GM20431 (cell line): Measurements from ENCODE around the gene LPA.
"Not testable (repeated sequence)": the region's sequence is repeated elsewhere in the genome, so short reads cannot be mapped to it uniquely, and the experiment has no call there.

Experiments
- in situ Hi-C: fragments of 300-500 bp; cut with MseI, MboI; formaldehyde crosslinking; loops from one replicate; pipeline ENCODE4 v1.15.0; 2020; ENCODE audit warnings: low sequenced_read_pairs; ENCODE audit not compliant: unreplicated experiment

The LPA gene, protein sequence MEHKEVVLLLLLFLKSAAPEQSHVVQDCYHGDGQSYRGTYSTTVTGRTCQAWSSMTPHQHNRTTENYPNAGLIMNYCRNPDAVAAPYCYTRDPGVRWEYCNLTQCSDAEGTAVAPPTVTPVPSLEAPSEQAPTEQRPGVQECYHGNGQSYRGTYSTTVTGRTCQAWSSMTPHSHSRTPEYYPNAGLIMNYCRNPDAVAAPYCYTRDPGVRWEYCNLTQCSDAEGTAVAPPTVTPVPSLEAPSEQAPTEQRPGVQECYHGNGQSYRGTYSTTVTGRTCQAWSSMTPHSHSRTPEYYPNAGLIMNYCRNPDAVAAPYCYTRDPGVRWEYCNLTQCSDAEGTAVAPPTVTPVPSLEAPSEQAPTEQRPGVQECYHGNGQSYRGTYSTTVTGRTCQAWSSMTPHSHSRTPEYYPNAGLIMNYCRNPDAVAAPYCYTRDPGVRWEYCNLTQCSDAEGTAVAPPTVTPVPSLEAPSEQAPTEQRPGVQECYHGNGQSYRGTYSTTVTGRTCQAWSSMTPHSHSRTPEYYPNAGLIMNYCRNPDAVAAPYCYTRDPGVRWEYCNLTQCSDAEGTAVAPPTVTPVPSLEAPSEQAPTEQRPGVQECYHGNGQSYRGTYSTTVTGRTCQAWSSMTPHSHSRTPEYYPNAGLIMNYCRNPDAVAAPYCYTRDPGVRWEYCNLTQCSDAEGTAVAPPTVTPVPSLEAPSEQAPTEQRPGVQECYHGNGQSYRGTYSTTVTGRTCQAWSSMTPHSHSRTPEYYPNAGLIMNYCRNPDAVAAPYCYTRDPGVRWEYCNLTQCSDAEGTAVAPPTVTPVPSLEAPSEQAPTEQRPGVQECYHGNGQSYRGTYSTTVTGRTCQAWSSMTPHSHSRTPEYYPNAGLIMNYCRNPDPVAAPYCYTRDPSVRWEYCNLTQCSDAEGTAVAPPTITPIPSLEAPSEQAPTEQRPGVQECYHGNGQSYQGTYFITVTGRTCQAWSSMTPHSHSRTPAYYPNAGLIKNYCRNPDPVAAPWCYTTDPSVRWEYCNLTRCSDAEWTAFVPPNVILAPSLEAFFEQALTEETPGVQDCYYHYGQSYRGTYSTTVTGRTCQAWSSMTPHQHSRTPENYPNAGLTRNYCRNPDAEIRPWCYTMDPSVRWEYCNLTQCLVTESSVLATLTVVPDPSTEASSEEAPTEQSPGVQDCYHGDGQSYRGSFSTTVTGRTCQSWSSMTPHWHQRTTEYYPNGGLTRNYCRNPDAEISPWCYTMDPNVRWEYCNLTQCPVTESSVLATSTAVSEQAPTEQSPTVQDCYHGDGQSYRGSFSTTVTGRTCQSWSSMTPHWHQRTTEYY (N-terminal part only)

GRCh38 chr6:160664198-160664597 is at the start of gene LPA:
Gene LPA (minus strand): TSS chr6:160664275. CDS start chr6:160664214, 61 bp downstream.
- in situ Hi-C loops, result not testable (repeated sequence)

DNA sequence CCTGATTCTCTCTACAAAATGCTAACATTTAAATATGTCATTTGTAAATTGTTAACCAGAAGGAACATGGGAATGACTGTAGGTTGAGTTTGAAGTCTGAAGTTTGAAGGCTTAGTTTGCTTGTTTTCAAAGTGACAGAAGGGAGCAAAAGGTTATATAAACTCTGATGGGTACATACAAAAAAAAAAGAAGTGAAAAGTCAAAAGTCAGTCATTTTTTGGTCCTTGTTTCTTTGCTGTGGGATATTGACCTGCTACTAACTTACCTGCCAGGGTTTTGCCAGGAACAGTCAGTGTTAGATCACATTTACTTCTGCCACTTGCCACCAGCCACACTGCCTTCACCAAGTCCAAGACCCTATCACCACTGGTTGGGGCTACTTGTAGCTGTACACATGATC is 44.9 kb upstream of the LPA start:
- in situ Hi-C loops, result not testable (repeated sequence)

- in situ Hi-C loops, result not testable (repeated sequence)
Observed at GRCh38 chr6:160704688-160705087, 40.6 kb upstream of the LPA start.

- in situ Hi-C loops, result not testable (repeated sequence)
Observed at GRCh38 chr6:160701918-160702680, 38.0 kb upstream of the LPA start, which contains the start of gene PLG. Gene PLG (plus strand): TSS chr6:160702244. CDS start chr6:160702305, 61 bp downstream.

DNA sequence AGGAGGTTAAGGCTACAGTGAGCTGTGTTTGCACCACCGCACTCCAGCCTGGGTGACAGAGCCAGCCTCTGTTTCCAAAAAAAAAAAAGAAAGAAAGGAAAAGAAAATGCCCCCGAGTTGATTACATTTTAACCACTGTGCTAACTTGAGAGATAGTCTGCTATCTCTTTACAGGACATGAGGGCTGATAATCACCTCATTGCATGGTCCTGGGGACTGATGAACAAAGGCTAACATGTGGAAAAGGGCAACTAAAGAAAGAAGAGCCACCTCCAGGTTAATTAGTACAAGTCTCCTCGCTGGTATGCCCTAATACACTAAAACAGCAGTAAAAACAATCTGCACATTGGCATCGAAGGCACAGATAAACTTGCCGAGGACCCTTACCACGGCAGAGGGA is 33.8 kb upstream of the LPA start:
- in situ Hi-C loops, result no loop called here

DNA sequence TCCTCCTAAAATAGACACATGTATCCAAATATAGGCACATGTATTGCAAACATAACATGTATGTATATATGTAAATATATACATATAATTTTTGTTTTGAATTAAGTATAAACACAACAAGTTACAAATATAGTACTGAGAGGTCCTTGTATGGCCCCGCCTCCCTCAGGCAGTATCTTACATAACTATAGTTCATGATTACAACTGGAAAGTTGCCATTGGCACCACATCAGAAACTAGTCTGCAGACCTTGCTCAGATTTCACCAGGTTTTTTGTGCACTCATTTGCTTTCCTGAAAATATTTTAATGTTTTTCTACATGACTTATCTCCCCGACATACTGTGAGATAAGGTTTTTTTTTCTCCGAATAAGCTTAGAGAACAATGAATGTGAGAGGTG is 32.8 kb upstream of the LPA start:
- in situ Hi-C loops, result not testable (repeated sequence)

DNA sequence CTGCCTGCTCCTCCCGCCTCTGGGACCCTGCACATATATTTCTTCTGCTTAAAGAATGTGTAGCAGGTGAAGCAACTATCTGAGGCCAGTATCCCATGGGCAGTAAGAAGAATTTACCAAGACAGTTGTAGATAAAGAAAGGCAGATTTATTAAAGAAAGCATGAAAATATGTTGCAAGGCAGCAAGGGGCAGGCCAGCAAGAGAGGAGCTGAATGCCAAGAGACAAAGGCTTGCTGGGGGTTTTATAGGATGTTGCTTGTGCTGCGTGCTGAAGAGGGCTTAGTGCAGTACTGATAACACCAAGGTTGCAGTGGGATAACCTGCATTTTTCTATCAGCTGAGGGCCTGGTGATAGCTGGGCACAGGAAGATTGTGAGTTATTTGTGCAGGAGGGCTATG is 31.5 kb upstream of the LPA start:
- in situ Hi-C loops, result not testable (repeated sequence)

DNA sequence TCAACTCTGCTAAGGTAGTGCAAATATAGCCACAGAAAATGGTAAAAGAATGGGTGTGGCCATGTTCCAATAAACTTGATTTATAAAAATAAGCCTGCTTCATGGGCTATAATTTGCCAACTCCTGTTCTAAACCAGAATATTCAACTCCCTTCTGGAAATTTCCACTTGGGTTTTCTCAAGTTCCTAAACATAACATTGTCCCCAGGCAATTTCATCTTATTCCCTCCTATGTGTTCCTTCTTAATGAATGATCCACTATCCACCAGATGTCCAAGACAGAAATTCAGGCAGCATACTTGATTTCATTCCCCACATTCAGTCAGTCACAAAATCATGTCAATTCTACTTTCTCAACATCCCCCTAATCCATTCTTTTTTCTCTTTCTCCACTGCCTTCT is 30.9 kb upstream of the LPA start:
- in situ Hi-C loops, result not testable (repeated sequence)

DNA sequence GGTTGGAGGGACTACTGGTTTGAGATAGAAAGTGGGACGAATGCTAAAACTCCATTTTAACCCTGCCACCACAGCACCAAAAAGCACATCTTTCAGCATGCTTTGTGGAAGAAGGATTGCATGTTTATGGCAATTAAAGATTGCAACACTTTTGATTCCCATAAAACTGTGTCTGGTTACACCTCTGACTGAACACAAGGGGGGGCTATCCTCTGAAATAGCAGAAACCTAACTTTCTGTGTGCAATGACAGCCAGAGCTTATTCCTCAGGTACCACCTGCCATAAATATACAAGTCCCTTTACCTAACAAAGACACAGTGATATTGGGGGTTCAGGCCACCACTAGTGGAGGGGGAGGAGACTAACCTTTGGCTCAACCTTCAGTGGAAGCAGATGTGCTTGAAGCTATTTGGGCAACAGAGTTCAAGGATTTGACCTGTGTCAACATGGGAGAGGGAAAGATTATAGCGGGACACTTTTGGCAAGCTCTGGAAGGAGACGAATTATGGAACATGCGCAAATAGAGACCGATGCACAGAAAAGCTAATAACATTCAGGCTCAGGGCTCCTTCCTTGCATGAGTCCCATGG is 28.4 kb upstream of the LPA start:
- in situ Hi-C loops, result no loop called here

GRCh38 chr6:160691617-160692016 is 27.5 kb upstream of the LPA start:
- in situ Hi-C loops, result no loop called here

DNA sequence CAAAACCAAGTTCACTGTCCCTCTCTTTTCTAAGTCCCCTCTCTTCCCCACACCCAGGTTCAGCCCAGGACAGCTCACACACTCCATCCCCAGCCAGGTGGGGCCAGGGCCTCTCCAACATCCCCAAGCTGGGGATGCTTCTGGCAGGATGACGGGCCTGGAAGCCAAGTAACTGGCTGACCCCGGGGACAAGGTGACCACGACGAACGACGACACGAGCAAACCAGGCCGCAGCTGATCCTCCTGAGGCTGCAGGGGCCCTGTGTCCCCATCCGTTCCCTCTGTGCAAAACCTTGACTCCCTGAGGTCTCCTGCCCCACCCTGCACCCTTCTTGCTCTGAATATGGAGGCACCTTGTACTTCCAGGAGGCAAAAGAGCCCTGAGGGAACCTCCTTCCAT is 26.4 kb upstream of the LPA start:
- in situ Hi-C loops, result no loop called here

DNA sequence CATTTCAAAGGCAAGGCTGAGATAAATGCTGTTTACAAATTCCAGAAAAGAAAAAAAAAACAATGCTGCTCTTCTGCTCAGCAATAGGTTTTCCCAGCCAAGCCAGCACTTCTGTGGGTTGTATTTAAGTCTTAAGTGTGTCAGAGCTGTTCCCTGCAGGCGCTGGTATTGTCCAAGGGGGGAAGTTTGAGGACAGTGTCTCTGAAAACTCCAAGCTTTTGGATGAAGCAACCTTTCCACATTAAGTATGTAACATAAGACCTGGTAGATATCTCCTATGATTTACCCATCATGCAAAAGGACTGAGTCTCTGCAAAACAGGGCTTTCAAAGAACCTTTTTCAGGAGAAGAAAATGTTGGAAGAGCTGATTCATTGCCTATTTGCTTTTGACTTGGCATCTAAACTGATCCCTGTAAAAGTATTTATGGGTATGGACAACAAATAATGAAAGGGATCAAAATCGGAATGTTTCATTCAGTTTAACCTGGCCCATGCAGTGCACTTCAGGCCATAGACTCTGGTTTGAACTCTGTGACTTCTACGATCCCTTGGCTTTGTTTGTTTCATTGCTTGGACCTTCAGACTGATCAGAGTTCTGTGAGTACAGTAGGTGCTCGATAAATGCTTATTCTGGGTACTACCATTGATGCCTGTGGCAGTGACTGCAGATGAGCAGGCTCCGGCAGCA is 21.8 kb upstream of the LPA start:
- in situ Hi-C loops, result no loop called here

GRCh38 chr6:160685101-160685761 is 21.2 kb upstream of the LPA start:
- in situ Hi-C loops, result not testable (repeated sequence)

DNA sequence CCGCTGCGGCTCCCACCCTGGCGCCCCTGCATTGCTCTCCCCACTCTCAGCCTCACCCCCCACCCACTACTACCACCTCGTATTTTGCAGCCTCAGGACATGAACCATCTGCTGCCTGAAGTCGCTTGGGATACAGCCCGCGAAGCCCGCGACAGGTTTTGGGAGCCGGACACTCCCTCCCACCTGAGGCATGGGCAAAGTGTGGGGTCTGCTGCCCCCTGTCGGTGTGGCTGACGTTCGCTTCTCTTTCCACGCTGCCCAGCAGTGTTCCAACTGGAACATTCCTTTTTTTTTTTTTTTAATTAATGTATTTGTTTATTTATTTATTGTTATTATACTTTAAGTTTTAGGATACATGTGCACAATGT is 15.3 kb upstream of the LPA start:
- in situ Hi-C loops, result no loop called here

DNA sequence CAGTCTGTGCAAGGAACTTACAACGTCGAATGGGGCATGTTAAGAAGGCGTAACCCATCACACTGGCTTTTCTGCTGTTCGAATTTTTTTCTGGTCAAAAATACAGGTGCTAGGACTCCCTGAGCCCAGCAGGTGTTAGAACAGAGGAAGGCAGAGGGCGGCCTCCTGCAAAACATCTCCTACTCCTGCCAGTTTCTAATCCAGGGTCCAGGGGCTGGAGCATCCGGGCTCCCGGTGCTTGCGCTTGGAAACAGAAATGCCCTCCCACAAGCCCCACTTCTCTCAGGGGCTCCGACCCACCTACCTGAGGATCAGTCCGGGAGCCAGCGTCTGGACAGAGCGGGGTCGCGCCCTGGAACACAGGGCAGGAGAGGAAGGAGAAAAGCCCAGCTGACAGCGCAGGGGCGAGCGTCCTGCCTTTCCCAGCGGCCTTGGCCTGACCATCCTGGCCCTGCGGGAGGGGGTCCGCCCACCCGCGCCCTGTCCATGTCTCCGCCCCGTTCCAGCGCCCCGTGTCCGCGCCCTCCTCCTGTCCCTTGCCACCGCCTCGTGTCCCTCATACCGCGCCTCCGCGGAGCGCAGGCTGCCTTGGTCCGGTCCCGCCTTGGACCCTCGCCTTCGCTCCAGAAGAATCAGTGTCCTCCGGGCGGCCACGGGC is 14.8 kb upstream of the LPA start:
- in situ Hi-C loops, result no loop called here

DNA sequence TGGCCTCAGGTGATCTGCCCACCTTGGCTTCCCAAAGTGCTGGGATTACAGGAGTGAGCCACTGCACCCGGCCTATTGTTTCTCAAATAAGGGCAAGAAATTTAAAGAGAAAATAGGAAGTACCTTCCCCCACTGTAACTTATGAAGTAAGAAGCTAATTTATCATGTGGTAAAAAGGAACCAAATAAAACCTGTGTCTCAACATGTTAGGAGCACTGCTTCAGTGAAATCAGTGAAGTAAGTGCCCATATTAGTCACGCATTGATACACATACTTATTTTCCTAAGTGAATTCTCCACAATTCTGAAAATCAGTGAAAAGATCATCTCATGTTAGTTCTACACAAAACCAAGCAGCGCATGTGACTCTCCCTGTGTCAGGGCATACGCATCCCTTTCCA is 14.2 kb upstream of the LPA start:
- in situ Hi-C loops, result no loop called here

DNA sequence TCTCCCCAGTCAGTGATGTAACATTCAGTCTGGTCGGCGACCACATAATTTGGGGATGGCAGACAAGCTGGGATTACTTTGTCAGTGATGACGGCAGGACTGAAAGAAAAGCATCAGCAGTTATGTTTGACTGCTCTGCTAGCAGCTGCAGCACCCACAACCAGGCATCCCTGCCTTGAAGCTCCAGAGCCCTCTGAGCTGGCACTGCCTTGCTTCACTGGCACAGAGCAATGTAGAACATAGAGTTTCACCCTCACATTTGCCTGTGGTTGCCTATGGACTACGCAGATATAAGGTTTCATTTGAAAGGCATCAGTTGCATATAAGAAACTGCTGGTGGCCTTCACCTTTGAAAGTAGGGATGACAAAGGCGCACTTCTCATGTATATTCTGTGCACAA is 12.3 kb upstream of the LPA start:
- in situ Hi-C loops, result not testable (repeated sequence)

DNA sequence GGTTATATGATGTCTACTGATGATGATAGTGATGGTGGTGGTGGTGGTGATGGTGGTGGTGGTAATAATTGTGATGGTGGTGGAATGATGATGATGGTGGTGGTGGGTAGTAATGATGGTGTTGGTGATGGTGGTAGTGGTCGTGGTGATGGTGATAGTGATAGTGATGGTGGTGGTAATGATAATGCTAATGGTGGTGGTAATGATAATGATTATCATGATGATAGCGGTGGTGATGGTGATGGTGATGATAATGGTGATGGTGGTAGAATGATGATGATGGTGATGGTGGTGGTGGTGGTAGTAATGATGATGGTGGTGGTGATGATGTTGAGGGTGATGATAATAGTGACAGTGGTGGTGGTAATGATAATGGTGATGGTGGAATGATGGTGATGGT is 4.5 kb upstream of the LPA start:
- in situ Hi-C loops, result no loop called here
